Activated T-helper 1 cell treated with anti-CD3 and anti-CD28 coated beads, Interleukin-12 subunit alpha, Interleukin-12 subunit beta, Interleukin-2, Interleukin-4 antibody, amounts not matched to agents 30 ng/mL and 10 ng/mL and 1 ng/mL, durations not matched to agents 14 hours and 24 hours and 36 hours (primary cell): ENCODE results near the gene IFRD2. TPM values are rescaled to one million over a fixed set of nuclear protein-coding genes. Genes with fewer than 3 reads are reported as not detected.

Experiments
- DNase-seq: peaks from one replicate; pipeline ENCODE4 v3.0.0; 2021; ENCODE audit warnings: low spot score
- H3K27ac Mint-ChIP-seq: one replicate; pipeline ENCODE4 v1.8.0; 2021; ENCODE audit warnings: mild to moderate bottlenecking, mixed read lengths
- H3K27me3 Mint-ChIP-seq: one replicate; pipeline ENCODE4 v1.8.0; 2022; ENCODE audit warnings: mild to moderate bottlenecking, moderate library complexity, mixed read lengths; ENCODE audit not compliant: insufficient read depth
- H3K36me3 Mint-ChIP-seq: one replicate; pipeline ENCODE4 v1.8.0; 2021; ENCODE audit warnings: low read depth, mixed read lengths
- H3K4me1 Mint-ChIP-seq: one replicate; pipeline ENCODE4 v1.8.0; 2021; ENCODE audit warnings: low read depth, mixed read lengths
- H3K4me3 Mint-ChIP-seq: one replicate; pipeline ENCODE4 v1.8.0; 2021; ENCODE audit warnings: mild to moderate bottlenecking, moderate library complexity, mixed read lengths
- H3K9me3 Mint-ChIP-seq: one replicate; pipeline ENCODE4 v1.8.0; 2021; ENCODE audit warnings: mixed read lengths
- intact Hi-C: fragments of 100-400 bp; cut with micrococcal nuclease; formaldehyde crosslinking; loops from one replicate; pipeline ENCODE4 v1.15.1; 2024
- total RNA-seq: library from RNA; stranded (reverse); gene quantifications from 2 replicates; pipeline ENCODE4 v1.2.3, GENCODE V29; 2022

Gene IFRD2
- total RNA-seq, 1 donor from 2014 or later: 215 TPM

DNA sequence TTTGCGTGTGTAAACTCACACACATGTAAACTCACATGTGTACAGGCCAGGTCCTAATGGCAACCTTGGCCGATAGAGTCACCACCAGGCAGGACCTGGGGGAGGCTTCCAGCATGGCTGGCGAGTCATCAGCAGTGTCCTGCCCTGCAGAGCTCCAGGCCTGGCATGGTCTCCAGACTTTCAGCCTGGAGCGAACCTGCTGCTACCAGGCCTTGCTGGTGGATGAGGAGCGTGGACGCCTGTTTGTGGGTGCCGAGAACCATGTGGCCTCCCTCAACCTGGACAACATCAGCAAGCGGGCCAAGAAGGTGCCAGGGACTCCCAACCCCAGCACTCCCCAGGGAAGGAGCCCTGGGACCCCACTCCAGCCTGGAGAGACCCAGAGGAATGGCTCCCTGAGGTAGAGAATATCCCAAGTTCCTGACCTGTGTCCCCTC is 22.2 kb downstream of the IFRD2 start:
- Mint-ChIP-seq H3K27ac (no peak overlapping the region), H3K4me1 (peaks cover 13% of the 10 kb centered on the region), H3K36me3 (no peaks in the 10 kb centered on the region), H3K9me3 (no peaks in the 10 kb centered on the region), H3K27me3 (peaks cover 26% of the 10 kb centered on the region), H3K4me3 (no peak overlapping the region)
- DNase-seq: no peak
- intact Hi-C loops: no loop called here

DNA sequence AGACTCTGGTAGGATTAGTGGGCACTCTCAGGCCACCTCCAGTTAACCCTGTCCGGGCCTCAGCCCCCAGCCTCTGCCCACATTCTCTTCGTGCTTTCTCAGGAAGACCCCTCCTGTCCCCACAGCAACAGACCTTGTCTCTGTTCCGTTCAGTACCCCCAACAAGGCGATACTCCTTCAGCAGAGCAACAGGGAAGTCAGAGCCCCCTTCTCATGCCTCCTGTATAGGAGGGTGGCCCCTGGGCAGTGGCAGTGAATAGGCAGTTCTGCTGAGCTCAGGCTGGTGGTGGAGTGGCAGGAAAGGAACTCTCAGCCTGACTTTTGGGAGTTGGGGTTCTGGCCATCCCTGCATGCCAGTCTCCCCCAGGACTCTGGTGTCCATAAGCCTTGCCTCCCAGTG is 22.8 kb downstream of the IFRD2 start:
- Mint-ChIP-seq H3K4me1 (peaks cover 10% of the 10 kb centered on the region), H3K4me3 (no peak overlapping the region), H3K27me3 (peaks cover 23% of the 10 kb centered on the region), H3K27ac (no peak overlapping the region), H3K36me3 (no peaks in the 10 kb centered on the region), H3K9me3 (no peaks in the 10 kb centered on the region)
- DNase-seq: no peak
- intact Hi-C loops: no loop called here

DNA sequence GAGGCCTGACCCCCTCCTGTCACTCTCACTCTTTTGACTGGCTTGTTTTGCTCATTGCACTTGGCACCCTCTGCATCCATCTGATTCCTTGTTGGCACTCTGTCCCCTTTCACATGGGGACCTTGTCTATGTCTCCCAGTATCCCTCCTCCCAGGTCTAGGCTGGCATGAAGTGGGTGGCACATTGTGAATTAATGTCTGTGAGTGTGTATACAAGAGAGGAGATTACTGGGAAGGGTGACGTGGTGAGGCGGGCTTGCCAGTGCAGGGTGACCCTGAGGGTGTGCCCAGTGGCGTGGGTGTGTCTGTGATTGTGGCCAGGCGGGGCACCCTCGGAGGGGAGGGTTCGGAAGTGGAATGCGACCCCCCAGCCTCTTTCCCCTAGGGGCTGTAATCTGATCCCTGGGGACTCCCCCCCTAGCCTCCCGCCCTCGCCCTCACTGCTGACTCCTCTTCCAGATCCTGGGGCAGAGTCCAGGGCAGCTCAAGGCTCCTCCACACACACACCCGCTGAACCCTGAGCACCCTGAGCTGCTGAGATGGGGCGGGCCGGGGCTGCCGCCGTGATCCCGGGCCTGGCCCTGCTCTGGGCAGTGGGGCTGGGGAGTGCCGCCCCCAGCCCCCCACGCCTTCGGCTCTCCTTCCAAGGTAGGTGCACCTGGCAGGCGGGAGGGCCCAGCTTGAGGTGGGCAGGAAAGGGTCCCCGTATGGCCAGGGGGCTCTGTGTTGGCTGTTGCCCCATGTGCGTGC is 23.4 kb downstream of the IFRD2 start, which contains the start of gene SEMA3B:
TSS of gene SEMA3B (plus strand) at position 445 of the 749 bp plus-strand sequence. CDS start at position 539, 94 bp downstream.
- no peak within 1 kb of the TSS for H3K4me3 Mint-ChIP-seq
- no peaks in the 10 kb centered on the region for H3K36me3 Mint-ChIP-seq
- peaks cover 5% of the 10 kb centered on the region for H3K4me1 Mint-ChIP-seq
- no peak for DNase-seq
- H3K27me3 Mint-ChIP-seq: peaks cover 18% of the 10 kb centered on the region
- no peaks in the 10 kb centered on the region for H3K9me3 Mint-ChIP-seq
- intact Hi-C loops: no loop called here
- no peak within 1 kb of the TSS for H3K27ac Mint-ChIP-seq

DNA sequence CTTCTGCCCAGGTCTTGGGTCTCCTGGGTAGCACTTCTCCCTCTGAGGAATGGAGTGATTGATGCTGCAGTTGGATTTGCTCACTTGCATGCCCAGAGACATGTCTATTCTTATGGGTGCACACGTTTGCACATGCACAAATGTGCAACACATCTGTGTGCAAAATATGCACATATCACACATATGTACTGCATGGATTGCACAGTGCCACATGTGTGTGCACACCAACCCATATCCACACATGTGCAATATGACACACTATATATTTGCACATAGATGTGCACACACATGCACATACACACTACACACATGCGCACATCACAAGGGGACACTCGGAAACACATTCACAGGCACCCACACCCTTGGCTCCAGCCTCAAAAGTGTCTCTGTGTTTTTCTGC is 24.0 kb downstream of the IFRD2 start:
- no peak overlapping the region for H3K4me3 Mint-ChIP-seq
- H3K27me3 Mint-ChIP-seq: peaks cover 18% of the 10 kb centered on the region
- H3K4me1 Mint-ChIP-seq: peaks cover 5% of the 10 kb centered on the region
- H3K27ac Mint-ChIP-seq: no peak overlapping the region
- no peak for DNase-seq
- H3K36me3 Mint-ChIP-seq: no peaks in the 10 kb centered on the region
- H3K9me3 Mint-ChIP-seq: no peaks in the 10 kb centered on the region
- intact Hi-C loops: no loop called here

DNA sequence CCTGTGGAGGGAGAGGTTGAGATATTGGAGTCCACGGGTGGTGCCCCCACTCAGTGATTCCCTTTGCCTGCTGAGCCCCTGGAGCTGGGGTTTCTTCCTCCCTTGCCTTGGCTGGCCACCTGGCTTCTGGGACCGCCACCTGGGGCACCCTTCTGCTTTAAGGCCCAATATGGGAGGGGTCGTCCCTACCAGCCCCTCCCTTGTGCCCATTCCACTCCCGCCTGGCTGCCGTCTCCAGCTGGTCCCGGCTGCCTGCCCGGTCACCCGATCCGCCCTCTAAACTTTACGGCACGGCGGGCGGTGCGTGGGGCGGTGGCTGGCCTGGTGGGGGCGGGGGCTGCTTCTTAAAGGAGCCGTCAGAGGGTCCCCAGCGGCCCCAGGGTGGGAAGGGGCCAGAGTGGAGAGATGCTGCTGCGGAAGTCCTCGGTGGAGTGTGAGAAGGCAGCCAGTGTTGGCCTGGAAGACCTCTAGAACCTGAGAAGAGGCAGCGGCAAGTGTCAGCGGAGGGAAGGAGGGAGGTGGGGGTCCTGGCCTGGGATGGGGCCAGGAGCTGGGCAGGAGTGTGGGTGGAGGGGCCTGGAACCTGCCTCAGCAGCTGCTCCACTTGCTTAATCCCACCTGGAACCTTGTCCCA is 24.8 kb downstream of the IFRD2 start:
- Mint-ChIP-seq H3K9me3 (no peaks in the 10 kb centered on the region), H3K27ac (no peak overlapping the region), H3K27me3 (peaks cover 14% of the 10 kb centered on the region), H3K4me1 (no peaks in the 10 kb centered on the region), H3K36me3 (no peaks in the 10 kb centered on the region), H3K4me3 (no peak overlapping the region)
- DNase-seq: no peak
- intact Hi-C loops: no loop called here

DNA sequence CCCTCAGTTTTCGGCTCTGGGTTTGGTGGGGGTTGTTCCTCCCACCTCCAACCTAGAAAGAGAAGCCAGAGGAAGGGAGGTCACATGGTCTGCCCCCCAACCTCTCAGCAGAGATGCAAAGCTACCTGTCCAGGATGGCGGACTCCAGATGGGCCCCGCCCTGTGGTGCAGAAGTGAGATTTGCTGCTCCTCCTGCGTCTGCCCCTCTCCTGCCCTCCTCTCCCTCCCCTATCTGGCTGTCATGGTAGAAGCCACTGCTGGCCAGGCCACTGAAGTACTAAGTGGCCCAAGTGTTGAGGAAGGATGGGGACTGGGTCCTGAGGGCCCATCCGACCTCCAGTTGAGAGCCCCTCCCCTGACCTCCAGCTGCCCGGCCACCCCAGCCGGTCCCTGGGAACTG is 25.4 kb downstream of the IFRD2 start:
- H3K36me3 Mint-ChIP-seq: no peaks in the 10 kb centered on the region
- DNase-seq: no peak
- H3K4me1 Mint-ChIP-seq: no peaks in the 10 kb centered on the region
- H3K27me3 Mint-ChIP-seq: peaks cover 14% of the 10 kb centered on the region
- no peak overlapping the region for H3K4me3 Mint-ChIP-seq
- intact Hi-C loops: no loop called here
- H3K27ac Mint-ChIP-seq: no peak overlapping the region
- H3K9me3 Mint-ChIP-seq: no peaks in the 10 kb centered on the region

DNA sequence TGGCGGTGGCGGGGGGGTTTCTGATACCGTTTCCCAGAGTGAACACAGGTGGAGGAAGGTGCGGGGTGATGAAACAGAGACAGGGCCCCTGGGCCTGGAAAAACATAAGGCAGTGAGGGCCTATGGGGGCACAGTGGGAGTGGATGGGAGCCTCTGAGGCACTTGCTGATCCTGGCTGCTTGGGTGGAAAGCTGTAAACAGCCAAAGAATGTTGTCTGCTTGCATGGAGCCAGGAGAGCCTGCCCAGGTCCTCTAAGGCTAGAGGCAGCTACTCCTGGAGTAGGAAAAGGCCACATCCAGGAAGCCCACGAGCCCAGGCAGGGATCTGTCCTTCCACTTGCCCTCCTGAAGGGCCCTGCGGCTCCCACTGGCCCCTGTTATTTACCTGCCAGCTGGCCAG is 26.2 kb downstream of the IFRD2 start:
- Mint-ChIP-seq H3K36me3 (no peaks in the 10 kb centered on the region), H3K4me1 (no peaks in the 10 kb centered on the region), H3K4me3 (no peak overlapping the region), H3K27me3 (peaks cover 14% of the 10 kb centered on the region), H3K27ac (no peak overlapping the region), H3K9me3 (no peaks in the 10 kb centered on the region)
- intact Hi-C loops: no loop called here
- DNase-seq: no peak

DNA sequence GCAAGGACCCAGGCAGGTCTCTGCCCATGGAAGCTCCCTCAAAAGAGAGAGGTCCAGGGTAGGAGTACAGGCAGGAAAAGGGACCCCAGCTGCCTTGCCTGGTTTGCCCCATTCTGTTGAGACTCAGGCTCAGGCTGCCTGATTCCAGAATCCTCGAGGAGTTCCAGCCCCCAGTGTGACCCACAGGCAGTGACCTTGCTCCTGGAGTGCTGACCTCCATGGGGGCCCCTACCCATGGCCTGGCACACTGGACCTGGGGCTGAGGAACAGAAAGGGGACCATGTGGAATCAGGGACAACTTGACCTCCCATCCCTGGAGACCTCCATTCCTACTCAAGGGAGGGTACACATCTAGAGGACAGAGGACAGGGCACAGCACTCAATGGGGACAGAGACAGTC is 26.7 kb downstream of the IFRD2 start:
- H3K27me3 Mint-ChIP-seq: peaks cover 14% of the 10 kb centered on the region
- no peaks in the 10 kb centered on the region for H3K4me1 Mint-ChIP-seq
- no peak overlapping the region for H3K4me3 Mint-ChIP-seq
- intact Hi-C loops: no loop called here
- H3K27ac Mint-ChIP-seq: no peak overlapping the region
- H3K9me3 Mint-ChIP-seq: no peaks in the 10 kb centered on the region
- DNase-seq: no peak
- no peaks in the 10 kb centered on the region for H3K36me3 Mint-ChIP-seq

DNA sequence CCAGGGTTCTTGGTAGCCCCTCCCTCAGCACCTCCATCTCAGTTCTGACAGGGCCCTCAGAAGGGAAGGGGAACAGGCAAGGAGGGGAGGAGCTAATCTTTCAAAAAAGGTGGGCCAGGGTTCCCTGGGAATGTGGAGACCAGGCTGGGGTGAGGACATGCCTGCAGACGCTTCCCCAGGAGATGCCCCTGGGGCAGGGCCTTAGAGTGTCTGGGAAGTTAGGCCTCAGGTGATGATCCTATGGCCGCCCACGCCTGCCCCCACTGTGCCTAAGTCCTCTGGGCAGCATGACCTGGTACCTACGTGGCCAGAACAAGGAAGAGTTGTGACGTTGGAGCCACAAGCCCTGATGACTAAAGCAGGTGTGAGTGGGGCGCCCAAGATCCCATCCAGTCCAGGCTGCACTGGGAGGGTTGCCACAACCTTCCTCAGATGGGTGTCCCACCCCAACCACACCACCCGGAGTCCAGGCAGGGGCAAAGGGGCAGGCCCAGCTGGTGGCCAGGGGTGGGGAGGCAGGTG is 27.2 kb downstream of the IFRD2 start:
- no peak for DNase-seq
- H3K4me1 Mint-ChIP-seq: no peaks in the 10 kb centered on the region
- H3K4me3 Mint-ChIP-seq: no peak overlapping the region
- no peaks in the 10 kb centered on the region for H3K36me3 Mint-ChIP-seq
- H3K27ac Mint-ChIP-seq: no peak overlapping the region
- H3K9me3 Mint-ChIP-seq: no peaks in the 10 kb centered on the region
- intact Hi-C loops: no loop called here
- H3K27me3 Mint-ChIP-seq: peaks cover 14% of the 10 kb centered on the region

DNA sequence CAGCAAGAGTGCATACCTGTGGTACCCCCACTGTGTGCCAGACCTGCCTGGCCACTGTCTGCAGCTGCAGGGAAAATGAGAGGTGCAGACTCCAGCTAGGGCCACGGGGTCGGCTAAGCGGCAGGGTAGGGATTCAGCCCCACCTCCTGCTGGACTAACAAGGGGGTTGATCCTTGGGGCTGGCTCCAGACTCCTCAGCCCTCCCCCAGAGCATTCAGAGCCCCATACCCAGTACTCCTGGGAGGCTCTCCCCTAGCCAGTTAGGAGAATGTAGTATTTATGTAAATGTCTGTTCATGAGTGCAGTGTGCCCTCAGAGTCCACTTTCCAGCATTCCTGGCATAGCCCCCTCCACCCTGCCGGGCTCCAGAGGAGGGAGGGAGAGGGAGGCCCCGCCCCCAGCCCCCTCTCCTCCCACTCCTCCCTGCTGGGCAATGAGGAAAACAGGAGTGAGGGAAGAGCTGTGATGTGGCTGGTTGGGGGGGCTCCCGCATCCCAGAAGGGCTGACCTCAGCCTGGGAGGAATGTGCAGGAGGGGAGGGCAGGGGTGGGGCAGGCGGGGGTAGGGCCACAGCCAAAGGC is 27.8 kb downstream of the IFRD2 start:
- intact Hi-C loops: no loop called here
- no peak overlapping the region for H3K27ac Mint-ChIP-seq
- no peak overlapping the region for H3K4me3 Mint-ChIP-seq
- H3K9me3 Mint-ChIP-seq: no peaks in the 10 kb centered on the region
- no peaks in the 10 kb centered on the region for H3K4me1 Mint-ChIP-seq
- H3K27me3 Mint-ChIP-seq: peaks cover 16% of the 10 kb centered on the region
- no peak for DNase-seq
- no peaks in the 10 kb centered on the region for H3K36me3 Mint-ChIP-seq

DNA sequence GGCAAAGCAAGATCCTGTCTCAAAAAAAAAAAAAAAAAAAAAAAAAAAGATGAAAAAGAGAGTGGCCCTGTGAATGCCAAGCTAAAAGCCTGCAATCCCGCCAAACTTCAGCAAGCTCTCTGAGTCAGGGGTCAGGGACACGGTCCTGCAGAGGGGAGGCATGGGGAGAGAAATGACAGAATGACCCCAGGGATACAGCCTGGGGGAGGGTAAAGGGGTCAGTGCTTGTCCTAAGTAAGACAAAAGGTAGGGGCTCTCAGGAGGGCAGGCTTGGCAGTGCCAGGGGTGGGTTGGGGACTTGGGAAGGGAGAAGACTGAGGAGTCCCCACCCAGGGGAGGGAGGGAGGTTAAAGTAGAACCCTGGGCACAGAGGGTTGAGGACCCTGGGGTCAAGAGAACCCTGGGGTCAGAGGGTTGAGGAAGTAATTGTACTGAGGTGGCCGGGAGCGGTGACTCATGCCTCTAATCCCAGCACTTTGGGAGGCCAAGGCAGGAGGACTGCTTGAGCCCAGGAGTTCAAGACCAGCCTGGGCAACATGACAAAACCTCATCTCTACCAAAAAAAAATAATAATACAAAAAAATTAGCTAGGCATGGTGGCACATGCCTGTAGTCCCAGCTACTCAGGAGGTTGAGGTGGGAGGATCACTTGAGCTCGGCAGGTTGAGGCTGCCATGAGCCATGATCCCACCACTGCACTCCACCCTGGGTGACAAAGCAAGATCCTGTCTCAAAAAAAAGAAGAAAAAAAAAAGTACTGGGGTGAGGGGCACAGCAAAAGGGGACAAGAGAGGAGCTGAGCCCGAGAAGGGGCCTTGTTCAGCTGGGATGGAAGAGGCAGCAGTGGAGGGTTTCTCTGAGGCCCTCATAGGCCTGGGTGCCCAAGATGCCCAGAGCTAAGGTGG is 28.5 kb downstream of the IFRD2 start:
- Mint-ChIP-seq H3K27me3 (peaks cover 16% of the 10 kb centered on the region), H3K4me3 (no peak overlapping the region), H3K4me1 (no peaks in the 10 kb centered on the region), H3K27ac (no peak overlapping the region), H3K36me3 (no peaks in the 10 kb centered on the region), H3K9me3 (no peaks in the 10 kb centered on the region)
- no peak for DNase-seq
- intact Hi-C loops: no loop called here

DNA sequence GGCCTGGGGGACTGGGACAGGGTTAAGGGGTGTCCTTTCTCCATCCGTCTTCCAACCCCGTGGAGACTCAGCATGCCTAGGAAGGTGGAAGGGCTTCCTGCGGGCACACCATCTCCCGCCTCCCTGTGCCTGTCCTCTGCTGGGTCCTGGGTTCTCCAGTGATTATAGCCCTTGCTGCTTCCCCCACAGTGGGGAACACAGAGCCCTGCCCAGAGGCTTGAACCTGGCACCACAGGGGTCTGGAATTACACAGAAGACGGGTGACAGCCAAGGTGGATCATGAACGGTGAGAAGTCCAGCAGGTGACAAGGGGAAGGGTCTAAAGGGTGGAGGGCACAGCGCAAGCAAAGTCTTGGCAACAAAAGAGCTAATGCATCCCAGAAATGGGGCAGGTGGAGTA is 29.5 kb downstream of the IFRD2 start:
- Mint-ChIP-seq H3K4me3 (no peak overlapping the region), H3K36me3 (no peaks in the 10 kb centered on the region), H3K4me1 (no peaks in the 10 kb centered on the region), H3K9me3 (no peaks in the 10 kb centered on the region), H3K27ac (no peak overlapping the region), H3K27me3 (peaks cover 8% of the 10 kb centered on the region)
- DNase-seq: no peak
- intact Hi-C loops: no loop called here
